CD4-positive, CD25-positive, alpha-beta regulatory T cell (primary cell): ENCODE measurements around the gene PLEKHG2. TPM values are rescaled to one million over a fixed set of nuclear protein-coding genes. Genes with fewer than 3 reads are reported as not detected.

ENCODE experiments used
- ATAC-seq, 2 donors: fragments of 150-1000 bp; cut with Tn5 transposase; one replicate each; pipeline ENCODE4 v1.10.0; 2021; ENCODE audit warnings: low read depth in 2 of 2, moderate number of reproducible peaks in 2 of 2, moderate library complexity in 1 of 2
- DNase-seq, 3 donors: peaks; one replicate each; pipeline versions ENCODE4 v3.0.0 to v3.0.0-alpha.2; 2012 to 2022; ENCODE audit warnings: mixed read lengths in 1 of 3
- H3K27ac ChIP-seq: one replicate; pipeline ENCODE4 v1.7.0; 2013; ENCODE audit warnings: mild to moderate bottlenecking, low read length; ENCODE audit not compliant: insufficient read depth, poor library complexity, severe bottlenecking
- H3K27me3 ChIP-seq: one replicate; pipeline ENCODE4 v1.7.0; 2013; ENCODE audit warnings: low read length; ENCODE audit not compliant: control insufficient read depth, insufficient read depth
- H3K36me3 ChIP-seq: one replicate; pipeline ENCODE4 v1.7.0; 2013; ENCODE audit warnings: mild to moderate bottlenecking, low read length, moderate library complexity; ENCODE audit not compliant: control insufficient read depth, insufficient read depth
- H3K4me1 ChIP-seq: 2 replicates; pipeline ENCODE4 v1.7.0; 2013; ENCODE audit warnings: mild to moderate bottlenecking, low read length; ENCODE audit not compliant: insufficient read depth, control insufficient read depth, poor library complexity, severe bottlenecking
- H3K4me3 ChIP-seq: one replicate; pipeline ENCODE4 v1.7.0; 2013; ENCODE audit warnings: low read depth, mild to moderate bottlenecking, low read length, moderate library complexity
- H3K9me3 ChIP-seq, 2 experiments: 1 replicate in 1 of 2; 2 replicates in 1 of 2; pipeline ENCODE4 v1.7.0; 2013; ENCODE audit warnings: low read length in 2 of 2, mild to moderate bottlenecking in 1 of 2, moderate library complexity in 1 of 2; ENCODE audit not compliant: control insufficient read depth in 2 of 2
- H3K27ac Mint-ChIP-seq, 3 donors: one replicate each; pipeline ENCODE4 v1.8.0; 2020 to 2022; ENCODE audit warnings: mild to moderate bottlenecking in 3 of 3, mixed read lengths in 3 of 3, moderate library complexity in 2 of 3
- H3K27me3 Mint-ChIP-seq: one replicate; pipeline ENCODE4 v1.8.0; 2022; ENCODE audit warnings: mild to moderate bottlenecking, mixed read lengths
- H3K36me3 Mint-ChIP-seq: one replicate; pipeline ENCODE4 v1.8.0; 2020; ENCODE audit warnings: mixed read lengths
- H3K4me1 Mint-ChIP-seq, 4 donors: one replicate each; pipeline ENCODE4 v1.8.0; 2020 to 2022; ENCODE audit warnings: mixed read lengths in 4 of 4, mild to moderate bottlenecking in 1 of 4
- H3K4me3 Mint-ChIP-seq, 4 donors: one replicate each; pipeline ENCODE4 v1.8.0; 2020 to 2022; ENCODE audit warnings: mild to moderate bottlenecking in 4 of 4, mixed read lengths in 4 of 4, moderate library complexity in 3 of 4
- H3K9me3 Mint-ChIP-seq, 7 donors: one replicate each; pipeline ENCODE4 v1.8.0; 2020 to 2022; ENCODE audit warnings: mixed read lengths in 7 of 7, mild to moderate bottlenecking in 3 of 7, moderate library complexity in 2 of 7
- polyA plus RNA-seq, 4 donors: library from polyadenylated mRNA; unstranded; fragments of 300-500 nt; fragmentation: Illumina TruSeq; gene quantifications; one replicate each; pipeline ENCODE4 v1.2.3, GENCODE V29; 2021
- total RNA-seq: library from RNA; stranded (reverse); gene quantifications from one replicate; pipeline ENCODE4 v1.2.3, GENCODE V29; 2022

The PLEKHG2 gene
- total and polyA plus RNA-seq, 5 donors from 2014 or later, result 1.3 to 209 (median 3.1) TPM

GRCh38 chr19:39410017-39410830 lies 2.2 kb upstream of the PLEKHG2 start:
- peak; percentile 5 for ATAC-seq

GRCh38 chr19:39410831-39411080 lies 1.7 kb upstream of the PLEKHG2 start:
- no peak for DNase-seq
- Histone ChIP-seq H3K4me3 (peak overlapping the region; percentile 75), H3K27me3 (no peaks in the 10 kb centered on the region), H3K27ac (peak overlapping the region; percentile 100), H3K4me1 (peaks cover 61% of the 10 kb centered on the region), H3K36me3 (peaks cover 21% of the 10 kb centered on the region), H3K9me3 (no peaks in the 10 kb centered on the region)
- H3K4me3 Mint-ChIP-seq, result peak overlapping the region; percentile 95 to 99 (median 97)
- peaks cover 0 to 11% (median 0%) of the 10 kb centered on the region in 7 donors for H3K9me3 Mint-ChIP-seq
- peaks cover 4 to 51% (median 38%) of the 10 kb centered on the region in 4 donors for H3K4me1 Mint-ChIP-seq
- ATAC-seq, result no peak
- H3K36me3 Mint-ChIP-seq, result peaks cover 30% of the 10 kb centered on the region
- H3K27ac Mint-ChIP-seq, result peak overlapping the region; percentile 99 to 100 (median 99)
- peaks cover 27% of the 10 kb centered on the region for H3K27me3 Mint-ChIP-seq

More at GRCh38 chr19:39410017-39410830, 2.2 kb upstream of the PLEKHG2 start:
- peak; percentile 74 to 79 (median 78) for DNase-seq
- Mint-ChIP-seq H3K27me3 (peaks cover 27% of the 10 kb centered on the region), H3K27ac (peak overlapping the region; percentile 99 to 100 (median 99)), H3K9me3 (peaks cover 0 to 11% (median 0%) of the 10 kb centered on the region in 7 donors), H3K36me3 (peaks cover 30% of the 10 kb centered on the region), H3K4me1 (peaks cover 4 to 52% (median 40%) of the 10 kb centered on the region in 4 donors), H3K4me3 (peak overlapping the region; percentile 95 to 99 (median 97))
- H3K27me3 ChIP-seq, result no peaks in the 10 kb centered on the region
- peak overlapping the region; percentile 75 for H3K4me3 ChIP-seq
- peaks cover 63% of the 10 kb centered on the region for H3K4me1 ChIP-seq
- peaks cover 19% of the 10 kb centered on the region for H3K36me3 ChIP-seq
- H3K9me3 ChIP-seq, result no peaks in the 10 kb centered on the region
- H3K27ac ChIP-seq, result peak overlapping the region; percentile 100

GRCh38 chr19:39411081-39411831 lies 1.2 kb upstream of the PLEKHG2 start:
- Histone ChIP-seq H3K9me3 (no peaks in the 10 kb centered on the region), H3K36me3 (peaks cover 25% of the 10 kb centered on the region), H3K4me3 (peak overlapping the region; percentile 75), H3K27me3 (no peaks in the 10 kb centered on the region), H3K27ac (peak overlapping the region; percentile 100), H3K4me1 (peaks cover 56% of the 10 kb centered on the region)
- Mint-ChIP-seq H3K27ac (peak overlapping the region; percentile 99 to 100 (median 99)), H3K9me3 (peaks cover 0 to 11% (median 0%) of the 10 kb centered on the region in 7 donors), H3K27me3 (peaks cover 27% of the 10 kb centered on the region), H3K4me1 (peaks cover 4 to 46% (median 36%) of the 10 kb centered on the region in 4 donors), H3K4me3 (peak overlapping the region; percentile 95 to 99 (median 97)), H3K36me3 (peaks cover 30% of the 10 kb centered on the region)
- DNase-seq, result peak in 1 of 3 donors; percentile 31
- ATAC-seq, result no peak

GRCh38 chr19:39411832-39412099 lies 703 bp upstream of the PLEKHG2 start:
- no peaks in the 10 kb centered on the region for H3K9me3 ChIP-seq
- peak overlapping the region; percentile 95 to 99 (median 97) for H3K4me3 Mint-ChIP-seq

DNA sequence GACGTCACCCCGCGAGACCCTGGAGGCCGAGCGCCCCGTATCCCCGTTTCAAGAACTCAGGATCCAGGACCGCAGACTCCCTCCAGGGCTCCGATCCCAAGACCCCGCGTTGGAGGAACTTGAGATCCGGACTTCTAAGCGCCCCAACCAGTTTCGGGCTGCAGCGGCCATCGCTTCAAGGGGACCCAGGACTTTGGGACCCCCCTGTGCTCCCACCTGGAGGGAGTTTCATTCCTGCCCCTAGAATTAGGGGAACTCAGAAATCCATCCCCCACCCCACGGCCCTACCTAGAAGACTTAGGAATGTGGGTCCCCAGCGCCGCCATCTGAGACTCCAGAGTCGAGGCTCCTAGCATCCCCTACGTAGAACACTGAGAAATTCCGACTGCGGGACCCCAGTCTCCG lies 400 bp downstream of the PLEKHG2 start:
- no peaks in the 10 kb centered on the region for H3K9me3 ChIP-seq
- H3K27ac Mint-ChIP-seq, result peak overlapping the region; percentile 38 to 99 (median 99)
- peaks cover 53% of the 10 kb centered on the region for H3K4me1 ChIP-seq
- H3K4me3 Mint-ChIP-seq, result peak overlapping the region; percentile 95 to 99 (median 97)
- H3K36me3 ChIP-seq, result peaks cover 20% of the 10 kb centered on the region
- no peak for ATAC-seq
- peaks cover 0 to 7% (median 0%) of the 10 kb centered on the region in 7 donors for H3K9me3 Mint-ChIP-seq
- peaks cover 28% of the 10 kb centered on the region for H3K36me3 Mint-ChIP-seq
- no peak for DNase-seq
- peaks cover 20% of the 10 kb centered on the region for H3K27me3 Mint-ChIP-seq
- peak overlapping the region; percentile 72 for H3K4me3 ChIP-seq
- no peaks in the 10 kb centered on the region for H3K27me3 ChIP-seq
- H3K27ac ChIP-seq, result peak overlapping the region; percentile 100
- H3K4me1 Mint-ChIP-seq, result peaks cover 4 to 48% (median 34%) of the 10 kb centered on the region in 4 donors

More at GRCh38 chr19:39411832-39412099, 703 bp upstream of the PLEKHG2 start:
- Mint-ChIP-seq H3K4me1 (peaks cover 4 to 45% (median 34%) of the 10 kb centered on the region in 4 donors), H3K27me3 (peaks cover 25% of the 10 kb centered on the region), H3K36me3 (peaks cover 30% of the 10 kb centered on the region), H3K9me3 (peaks cover 0 to 11% (median 0%) of the 10 kb centered on the region in 7 donors), H3K27ac (peak overlapping the region; percentile 99 to 100 (median 99))
- DNase-seq, result peak; percentile 84 to 95 (median 93)
- Histone ChIP-seq H3K4me3 (peak overlapping the region; percentile 75), H3K4me1 (peaks cover 55% of the 10 kb centered on the region), H3K36me3 (peaks cover 25% of the 10 kb centered on the region), H3K27ac (peak overlapping the region; percentile 100), H3K27me3 (no peaks in the 10 kb centered on the region)
- peak; percentile 45 to 47 for ATAC-seq

GRCh38 chr19:39413272-39413910 lies 922 bp downstream of the PLEKHG2 start:
- Histone ChIP-seq H3K27me3 (no peaks in the 10 kb centered on the region), H3K4me1 (peaks cover 49% of the 10 kb centered on the region), H3K9me3 (no peaks in the 10 kb centered on the region), H3K27ac (peak overlapping the region; percentile 100), H3K4me3 (peak overlapping the region; percentile 72), H3K36me3 (peaks cover 15% of the 10 kb centered on the region)
- peak overlapping the region; percentile 97 to 99 (median 99) for H3K27ac Mint-ChIP-seq
- ATAC-seq (no peak), DNase-seq (peak in 2 of 3 donors; percentile 33 to 48)
- peaks cover 23% of the 10 kb centered on the region for H3K36me3 Mint-ChIP-seq
- H3K4me3 Mint-ChIP-seq, result peak overlapping the region; percentile 95 to 99 (median 97)
- H3K4me1 Mint-ChIP-seq, result peaks cover 4 to 48% (median 34%) of the 10 kb centered on the region in 4 donors
- H3K9me3 Mint-ChIP-seq, result peaks cover 0 to 7% (median 0%) of the 10 kb centered on the region in 7 donors
- H3K27me3 Mint-ChIP-seq, result peaks cover 20% of the 10 kb centered on the region

DNA sequence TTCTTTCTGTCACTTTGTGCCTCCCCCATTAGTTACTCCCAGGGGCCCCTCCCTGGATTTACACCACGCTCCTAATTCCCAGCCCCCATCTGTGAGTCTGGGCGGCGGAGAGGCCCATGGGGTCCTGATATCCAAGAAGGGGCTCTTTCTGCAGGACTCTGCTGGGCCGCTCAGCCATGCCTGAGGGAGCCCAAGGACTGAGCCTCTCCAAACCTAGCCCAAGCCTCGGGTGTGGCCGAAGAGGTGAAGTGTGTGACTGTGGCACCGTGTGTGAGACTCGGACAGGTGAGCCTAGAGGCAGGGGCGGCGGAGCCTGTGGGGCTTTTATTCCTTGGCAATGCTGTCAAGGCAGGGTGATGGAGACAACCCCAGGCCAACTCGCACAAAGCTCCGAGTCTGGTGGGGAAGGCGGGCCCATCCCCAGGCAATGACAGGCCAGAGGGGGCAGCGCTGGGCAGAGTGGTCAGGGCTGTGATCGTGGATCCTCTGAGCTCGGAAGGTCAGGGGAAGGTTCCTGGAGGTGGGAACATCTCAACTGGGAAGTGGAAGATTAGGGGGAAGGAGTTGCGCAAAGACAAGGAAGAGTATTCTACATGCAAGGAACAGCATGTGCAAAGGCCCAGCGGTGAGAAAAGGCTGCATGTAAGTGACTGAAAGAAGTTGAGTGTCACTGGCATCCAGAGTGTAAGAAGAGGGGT lies 1.6 kb downstream of the PLEKHG2 start:
- Mint-ChIP-seq H3K36me3 (peaks cover 17% of the 10 kb centered on the region), H3K9me3 (peaks cover 0 to 5% (median 0%) of the 10 kb centered on the region in 7 donors), H3K4me1 (peaks cover 4 to 43% (median 29%) of the 10 kb centered on the region in 4 donors), H3K27ac (peak overlapping the region; percentile 85 to 97 (median 94)), H3K4me3 (peak overlapping the region; percentile 40 to 90 (median 84)), H3K27me3 (peaks cover 16% of the 10 kb centered on the region)
- Histone ChIP-seq H3K27me3 (no peaks in the 10 kb centered on the region), H3K4me3 (peak overlapping the region; percentile 32), H3K27ac (peak overlapping the region; percentile 100), H3K9me3 (no peaks in the 10 kb centered on the region), H3K36me3 (peaks cover 16% of the 10 kb centered on the region), H3K4me1 (peaks cover 42% of the 10 kb centered on the region)
- ATAC-seq (no peak), DNase-seq (no peak)
